Uterus (tissue), 4 donors: ENCODE results near the gene GIMAP2. TPM values are rescaled to one million over a fixed set of nuclear protein-coding genes. Genes with fewer than 3 reads are reported as not detected.

ENCODE experiments used
- DNase-seq, 2 donors: peaks; one replicate each; pipeline ENCODE4 v3.0.0-alpha.2; 2019 to 2020
- H3K27ac ChIP-seq, 2 donors: fragments of 200-600 bp; sonication (generic); 1 replicate in 1 of 2; 2 replicates in 1 of 2; pipeline ENCODE4 v1.5.1; 2016 to 2018
- H3K27me3 ChIP-seq, 2 donors: fragments of 200-600 bp; sonication (generic); one replicate each; pipeline ENCODE4 v1.5.1; 2018 to 2019; ENCODE audit warnings: control low read depth in 1 of 2
- H3K36me3 ChIP-seq, 2 donors: fragments of 200-600 bp; sonication (generic); one replicate each; pipeline ENCODE4 v1.5.1; 2019; ENCODE audit warnings: control low read depth in 1 of 2
- H3K4me1 ChIP-seq, 2 donors: fragments of 200-600 bp; sonication (generic); one replicate each; pipeline ENCODE4 v1.5.1; 2018 to 2019; ENCODE audit warnings: control low read depth in 1 of 2
- H3K4me3 ChIP-seq, 2 donors: fragments of 200-600 bp; sonication (generic); 1 replicate in 1 of 2; 2 replicates in 1 of 2; pipeline ENCODE4 v1.5.1; 2018 to 2019; ENCODE audit warnings: mild to moderate bottlenecking in 1 of 2
- H3K9me3 ChIP-seq, 2 donors: fragments of 200-600 bp; sonication (generic); one replicate each; pipeline ENCODE4 v1.5.1; 2019; ENCODE audit warnings: control low read depth in 1 of 2
- POLR2A ChIP-seq, 2 donors: fragments of 450-650 bp; IDR thresholded peaks; one replicate each; pipeline ENCODE4 v1.6.1; 2016; ENCODE audit warnings: antibody characterized with exemption in 2 of 2, mild to moderate bottlenecking in 1 of 2, moderate library complexity in 1 of 2
- intact Hi-C: fragments of 100-400 bp; cut with DNase I; formaldehyde crosslinking; loops from one replicate; pipeline ENCODE4 v1.15.1; 2023; ENCODE audit warnings: low total_unique reads
- total RNA-seq, 4 donors: library from RNA; depleted of rRNA in 3 of 4; stranded (reverse); fragments of >200 nt in 3 of 4; gene quantifications; one replicate each; pipeline versions ENCODE4 v1.1.0 to v1.2.4, GENCODE V29; 2014 to 2023
- TF ChIP-seq, protein P1 (sequence below), 4 experiments: fragments of 200-600 bp in 2 of 4; fragments of 450-650 bp in 2 of 4; sonication (generic) in 2 of 4; IDR thresholded peaks; one replicate each; pipeline ENCODE4 v1.5.1; 2016 to 2019; ENCODE audit warnings: antibody characterized with exemption in 4 of 4, mild to moderate bottlenecking in 2 of 4, moderate library complexity in 1 of 4
- donor health status: DM: yes; HTN: yes; CAD: no.

Gene GIMAP2
- total RNA-seq, 4 donors from 2014 or later, result 20.1 to 59.7 (median 35.1) TPM

DNA sequence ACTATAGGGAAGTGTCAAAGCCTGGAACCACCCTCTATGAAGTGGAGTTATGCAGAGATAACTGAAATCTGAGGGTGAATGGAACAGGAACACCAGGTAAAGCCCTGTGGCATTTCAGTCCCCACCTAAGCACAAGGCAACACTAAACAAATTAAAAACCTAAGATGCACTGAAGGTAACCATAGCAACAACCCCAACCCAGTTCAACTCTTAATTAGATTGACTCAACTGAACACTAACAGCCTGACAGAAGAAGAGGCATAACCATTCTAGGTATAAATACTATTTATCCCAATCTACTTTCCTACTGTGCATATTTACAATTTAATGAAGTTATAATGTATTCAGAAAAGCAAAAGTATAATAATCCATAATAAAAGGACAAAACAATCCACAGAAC is 42.5 kb downstream of the GIMAP2 start:
- Histone ChIP-seq H3K27ac (no peak overlapping the region), H3K9me3 (no peaks in the 10 kb centered on the region), H3K4me3 (no peak overlapping the region), H3K36me3 (no peaks in the 10 kb centered on the region), H3K4me1 (no peaks in the 10 kb centered on the region), H3K27me3 (no peaks in the 10 kb centered on the region)
- DNase-seq, result no peak
- intact Hi-C loops, result no loop called here
- TF ChIP-seq, protein P1, sequence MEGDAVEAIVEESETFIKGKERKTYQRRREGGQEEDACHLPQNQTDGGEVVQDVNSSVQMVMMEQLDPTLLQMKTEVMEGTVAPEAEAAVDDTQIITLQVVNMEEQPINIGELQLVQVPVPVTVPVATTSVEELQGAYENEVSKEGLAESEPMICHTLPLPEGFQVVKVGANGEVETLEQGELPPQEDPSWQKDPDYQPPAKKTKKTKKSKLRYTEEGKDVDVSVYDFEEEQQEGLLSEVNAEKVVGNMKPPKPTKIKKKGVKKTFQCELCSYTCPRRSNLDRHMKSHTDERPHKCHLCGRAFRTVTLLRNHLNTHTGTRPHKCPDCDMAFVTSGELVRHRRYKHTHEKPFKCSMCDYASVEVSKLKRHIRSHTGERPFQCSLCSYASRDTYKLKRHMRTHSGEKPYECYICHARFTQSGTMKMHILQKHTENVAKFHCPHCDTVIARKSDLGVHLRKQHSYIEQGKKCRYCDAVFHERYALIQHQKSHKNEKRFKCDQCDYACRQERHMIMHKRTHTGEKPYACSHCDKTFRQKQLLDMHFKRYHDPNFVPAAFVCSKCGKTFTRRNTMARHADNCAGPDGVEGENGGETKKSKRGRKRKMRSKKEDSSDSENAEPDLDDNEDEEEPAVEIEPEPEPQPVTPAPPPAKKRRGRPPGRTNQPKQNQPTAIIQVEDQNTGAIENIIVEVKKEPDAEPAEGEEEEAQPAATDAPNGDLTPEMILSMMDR (IDR thresholded peaks at IDR 0.05), result no peak

- no peaks in the 10 kb centered on the region for H3K4me1 ChIP-seq
- H3K4me3 ChIP-seq, result no peak overlapping the region
- H3K9me3 ChIP-seq, result no peaks in the 10 kb centered on the region
- TF ChIP-seq, protein P1 (IDR thresholded peaks at IDR 0.05), result no peak
- TF ChIP-seq POLR2A (IDR thresholded peaks at IDR 0.05), result no peak
- intact Hi-C loops, result no loop called here
- no peak for DNase-seq
- no peaks in the 10 kb centered on the region for H3K36me3 ChIP-seq
- H3K27me3 ChIP-seq, result no peaks in the 10 kb centered on the region
- no peak overlapping the region for H3K27ac ChIP-seq
Measured at GRCh38 chr7:150728609-150729008, 43.1 kb downstream of the GIMAP2 start.

- H3K4me1 ChIP-seq, result no peaks in the 10 kb centered on the region
- H3K36me3 ChIP-seq, result no peaks in the 10 kb centered on the region
- TF ChIP-seq, protein P1 (IDR thresholded peaks at IDR 0.05), result no peak
- TF ChIP-seq POLR2A (IDR thresholded peaks at IDR 0.05), result no peak
- no peaks in the 10 kb centered on the region for H3K9me3 ChIP-seq
- H3K27me3 ChIP-seq, result no peaks in the 10 kb centered on the region
- intact Hi-C loops, result no loop called here
- no peak overlapping the region for H3K27ac ChIP-seq
- H3K4me3 ChIP-seq, result no peak overlapping the region
- DNase-seq, result no peak
Measured at GRCh38 chr7:150731916-150732315, 46.4 kb downstream of the GIMAP2 start.

DNA sequence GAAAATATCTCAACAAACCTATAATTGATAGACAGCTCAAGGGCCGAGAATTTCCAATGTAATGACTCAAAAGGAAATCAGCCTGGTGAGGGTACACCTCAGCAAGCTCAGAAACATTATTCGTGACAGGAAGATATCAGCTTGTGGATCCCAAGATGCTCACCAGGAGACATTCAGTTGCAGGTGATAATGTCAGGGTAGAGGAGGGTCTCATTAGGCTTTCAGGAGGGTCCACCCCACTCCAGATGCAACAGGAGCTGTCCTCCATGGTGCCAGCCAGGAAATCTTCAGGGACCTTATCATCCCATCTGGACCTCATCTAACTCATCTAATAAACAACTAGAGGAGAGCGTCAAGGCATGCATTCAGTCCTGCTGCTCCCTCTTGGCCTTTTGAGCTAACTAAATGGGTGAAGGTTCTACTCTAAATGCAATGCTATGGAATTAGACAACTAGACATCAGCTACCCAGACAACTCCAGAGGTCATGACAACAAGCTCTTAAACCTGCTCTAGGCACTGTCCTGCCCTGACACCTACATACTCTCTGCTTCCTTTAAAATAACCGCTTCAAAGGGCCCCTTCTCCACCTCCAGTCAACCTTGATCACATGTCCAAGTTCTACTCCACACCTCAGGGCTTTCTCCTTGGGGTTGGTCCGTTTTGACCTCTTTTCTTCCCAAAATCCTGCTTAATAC is 47.4 kb downstream of the GIMAP2 start:
- TF ChIP-seq, protein P1 (IDR thresholded peaks at IDR 0.05), result no peak
- no peak for TF ChIP-seq POLR2A (IDR thresholded peaks at IDR 0.05)
- H3K9me3 ChIP-seq, result no peaks in the 10 kb centered on the region
- no peaks in the 10 kb centered on the region for H3K4me1 ChIP-seq
- H3K27ac ChIP-seq, result no peak overlapping the region
- H3K36me3 ChIP-seq, result no peaks in the 10 kb centered on the region
- no peak overlapping the region for H3K4me3 ChIP-seq
- H3K27me3 ChIP-seq, result no peaks in the 10 kb centered on the region
- no peak for DNase-seq
- intact Hi-C loops, result no loop called here

DNA sequence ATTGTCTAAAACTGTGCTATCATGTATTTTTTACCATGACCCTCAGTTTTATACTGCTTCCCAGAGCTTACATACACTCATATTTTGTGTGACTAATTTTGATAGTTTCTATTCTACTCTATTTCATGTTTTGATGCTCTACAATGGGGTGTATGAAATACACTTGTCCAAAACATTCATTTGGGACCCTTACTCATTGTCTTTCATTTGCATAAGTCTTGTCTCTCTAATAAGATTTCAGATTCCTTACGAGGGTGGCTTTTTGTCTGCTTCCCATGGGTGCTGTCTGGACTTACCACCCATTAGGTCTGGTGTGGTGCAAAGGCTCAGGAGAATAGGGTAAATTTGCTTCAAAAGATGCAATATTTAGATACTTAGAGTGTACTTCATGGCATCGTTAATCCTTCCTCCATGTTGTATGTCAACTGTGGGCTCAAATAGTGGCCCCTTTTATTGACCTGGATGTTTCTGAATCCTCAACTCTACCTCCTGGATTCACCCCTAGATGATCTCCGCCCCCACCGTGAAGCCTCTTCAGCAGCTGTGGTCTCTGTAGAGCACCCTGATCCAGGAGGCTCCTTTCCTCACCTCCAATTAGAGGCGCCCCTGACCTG is 48.1 kb downstream of the GIMAP2 start:
- Histone ChIP-seq H3K9me3 (no peaks in the 10 kb centered on the region), H3K27ac (no peak overlapping the region), H3K36me3 (no peaks in the 10 kb centered on the region), H3K27me3 (no peaks in the 10 kb centered on the region), H3K4me3 (no peak overlapping the region), H3K4me1 (no peaks in the 10 kb centered on the region)
- no peak for DNase-seq
- TF ChIP-seq, protein P1 (IDR thresholded peaks at IDR 0.05), result no peak
- TF ChIP-seq POLR2A (IDR thresholded peaks at IDR 0.05), result no peak
- intact Hi-C loops, result no loop called here
